ENCODE data around the gene OLFML2A. TPM values are rescaled to one million over a fixed set of nuclear protein-coding genes. Genes with fewer than 3 reads are reported as not detected.

The OLFML2A gene
- total RNA-seq, 2 experiments from 2014 or later, result 4.4 to 6.7 TPM

GRCh38 chr9:124795881-124796431, 19.0 kb downstream of the OLFML2A start:
- BruUV-seq (replicated peaks), result no TSS peak
- H3K9me2 ChIP-seq (ENCODE audit: insufficient read depth, low read length), result no peaks in the 10 kb centered on the region
- no peak for TF ChIP-seq CTCF (conservative IDR thresholded peaks at IDR 0.05; ENCODE audit: low read length)
- TF ChIP-seq EZH2phosphoT487 (IDR thresholded peaks at IDR 0.05; ENCODE audit: borderline replicate concordance, low read depth, low read length), result no peak
- H3K9me3 ChIP-seq (ENCODE audit: low read length), result no peaks in the 10 kb centered on the region
- H3K4me2 ChIP-seq (ENCODE audit: low read length), result no peak overlapping the region
- POLR2A ChIA-PET, result interaction anchor here (0.6 to 0.7 kb wide), 2 partner anchors 13 to 67 kb away, joined by 3 to 4 read pairs; no protein-coding TSS in a partner anchor
- peaks cover 5% of the 10 kb centered on the region for H3K4me1 ChIP-seq (ENCODE audit: insufficient read depth, low read length, poor library complexity, severe bottlenecking)
- no peak overlapping the region for H3K27ac ChIP-seq (ENCODE audit: low read depth, low read length, poor library complexity, severe bottlenecking)
- H3K4me3 ChIP-seq (ENCODE audit: low read depth, low read length, poor library complexity, severe bottlenecking), result no peak overlapping the region
- no peaks in the 10 kb centered on the region for H4K20me1 ChIP-seq (ENCODE audit: insufficient read depth, low read length)
- no peaks in the 10 kb centered on the region for H3K36me3 ChIP-seq (ENCODE audit: insufficient read depth, low read length)
- no peaks in the 10 kb centered on the region for H3K79me2 ChIP-seq (ENCODE audit: insufficient read depth, low read depth, low read length)
- no peak overlapping the region for H2AFZ ChIP-seq (ENCODE audit: low read length)
- no peak for DNase-seq (ENCODE audit: low spot score)
- intact Hi-C loops (cut with micrococcal nuclease; ENCODE audit: unreplicated experiment), result no loop called here
- CTCF ChIA-PET (ENCODE audit: unreplicated experiment), result no interaction called here

GRCh38 chr9:124797343-124798103, 20.6 kb downstream of the OLFML2A start:
- Histone ChIP-seq H3K36me3 (ENCODE audit: insufficient read depth, low read length) (no peaks in the 10 kb centered on the region), H3K4me3 (ENCODE audit: low read depth, low read length, poor library complexity, severe bottlenecking) (no peak overlapping the region), H2AFZ (ENCODE audit: low read length) (no peak overlapping the region), H3K79me2 (ENCODE audit: insufficient read depth, low read depth, low read length) (no peaks in the 10 kb centered on the region), H3K4me1 (ENCODE audit: insufficient read depth, low read length, poor library complexity, severe bottlenecking) (no peaks in the 10 kb centered on the region), H3K9me2 (ENCODE audit: insufficient read depth, low read length) (no peaks in the 10 kb centered on the region), H3K27ac (ENCODE audit: low read depth, low read length, poor library complexity, severe bottlenecking) (no peak overlapping the region), H3K9me3 (ENCODE audit: low read length) (no peaks in the 10 kb centered on the region), H3K4me2 (ENCODE audit: low read length) (no peak overlapping the region), H4K20me1 (ENCODE audit: insufficient read depth, low read length) (no peaks in the 10 kb centered on the region)
- no TSS peak for BruUV-seq (replicated peaks)
- CTCF ChIA-PET (ENCODE audit: unreplicated experiment), result no interaction called here
- DNase-seq (ENCODE audit: low spot score), result no peak
- TF ChIP-seq EZH2phosphoT487 (IDR thresholded peaks at IDR 0.05; ENCODE audit: borderline replicate concordance, low read depth, low read length), result no peak
- no peak for TF ChIP-seq CTCF (conservative IDR thresholded peaks at IDR 0.05; ENCODE audit: low read length)
- intact Hi-C loops (cut with micrococcal nuclease; ENCODE audit: unreplicated experiment), result no loop called here
- POLR2A ChIA-PET, result no interaction called here

Data from OCI-LY7 (cell line).